A673 (cell line): Measurements from ENCODE around the gene MYO5A. TPM values are rescaled to one million over a fixed set of nuclear protein-coding genes. Genes with fewer than 3 reads are reported as not detected.
"Not testable (repeated sequence)": the region's sequence is repeated elsewhere in the genome, so short reads cannot be mapped to it uniquely, and the experiment has no call there.

Experiments
- BruUV-seq: library from RNA; stranded (reverse); fragments of 400-500 nt; replicated peaks from 2 replicates; lab custom pipeline; 2021; lab: Mats Ljungman, UMichigan
- CTCF ChIA-PET: fragments of 300-600 bp; sonication (Branson Sonifier 250); formaldehyde crosslinking; loops from one replicate; lab custom pipeline; 2022; ENCODE audit warnings: antibody characterized with exemption; lab: Charles Lee
- POLR2A ChIA-PET: fragments of 300-600 bp; sonication (Branson Sonifier 250); formaldehyde crosslinking; loops from one replicate; lab custom pipeline; 2022; ENCODE audit warnings: antibody characterized with exemption; ENCODE audit not compliant: low non-redundant PET; lab: Charles Lee
- DNase-seq: peaks from one replicate; pipeline ENCODE4 v3.0.0-alpha.2; 2015; ENCODE audit warnings: low spot score
- H3K27ac ChIP-seq: fragments of 200-600 bp; sonication (generic); 2 replicates; pipeline ENCODE4 v1.5.1; 2016; ENCODE audit warnings: mixed run types, low read depth, mild to moderate bottlenecking, mixed read lengths, antibody characterized with exemption, low read length; ENCODE audit not compliant: poor library complexity, severe bottlenecking
- H3K27me3 ChIP-seq: fragments of 200-600 bp; sonication (generic); replicated peaks from 2 replicates; pipeline ENCODE4 v1.6.1; 2017; ENCODE audit warnings: mixed run types, low read depth, mild to moderate bottlenecking, mixed read lengths, antibody characterized with exemption, low read length; ENCODE audit not compliant: insufficient read depth, poor library complexity
- H3K36me3 ChIP-seq: fragments of 200-600 bp; sonication (generic); 2 replicates; pipeline ENCODE4 v1.6.1; 2016; ENCODE audit warnings: mixed run types, mild to moderate bottlenecking, mixed read lengths, antibody characterized with exemption, low read length; ENCODE audit not compliant: insufficient read depth, poor library complexity, severe bottlenecking
- H3K4me1 ChIP-seq: fragments of 200-600 bp; sonication (generic); 2 replicates; pipeline ENCODE4 v1.6.1; 2017; ENCODE audit warnings: mixed run types, mild to moderate bottlenecking, mixed read lengths, antibody characterized with exemption, low read length; ENCODE audit not compliant: insufficient read depth, poor library complexity, severe bottlenecking
- H3K4me3 ChIP-seq: fragments of 200-600 bp; sonication (generic); 2 replicates; pipeline ENCODE4 v1.5.1; 2016; ENCODE audit warnings: low read depth, mixed run types, mild to moderate bottlenecking, mixed read lengths, low read length; ENCODE audit not compliant: poor library complexity, severe bottlenecking
- H3K9me3 ChIP-seq: fragments of 200-600 bp; sonication (generic); 2 replicates; pipeline ENCODE4 v1.6.1; 2016; ENCODE audit warnings: mixed run types, low read depth, mild to moderate bottlenecking, mixed read lengths, antibody characterized with exemption, low read length; ENCODE audit not compliant: poor library complexity, severe bottlenecking
- EZH2 ChIP-seq: fragments of 200-600 bp; sonication (generic); IDR thresholded peaks from 2 replicates; pipeline ENCODE4 v1.6.1; 2017; ENCODE audit warnings: borderline replicate concordance, low read depth, mild to moderate bottlenecking, mixed read lengths, antibody characterized with exemption, low read length; ENCODE audit not compliant: poor library complexity, severe bottlenecking
- intact Hi-C: fragments of 100-400 bp; cut with micrococcal nuclease; formaldehyde crosslinking; loops from one replicate; pipeline ENCODE4 v1.10.0; 2022; ENCODE audit not compliant: unreplicated experiment
- total RNA-seq: library from RNA; stranded (reverse); gene quantifications from 2 replicates; pipeline ENCODE4 v1.2.3, GENCODE V29; 2021
- TF ChIP-seq, protein P1 (sequence below): fragments of 300-800, 200-600 bp; sonication (generic); conservative IDR thresholded peaks from 2 replicates; pipeline ENCODE4 v1.5.1; 2017; ENCODE audit warnings: low read depth, mild to moderate bottlenecking, antibody characterized with exemption, low read length, moderate library complexity, mixed read lengths

MYO5A gene
- total RNA-seq, 1 experiment from 2014 or later = 16.8 TPM

DNA sequence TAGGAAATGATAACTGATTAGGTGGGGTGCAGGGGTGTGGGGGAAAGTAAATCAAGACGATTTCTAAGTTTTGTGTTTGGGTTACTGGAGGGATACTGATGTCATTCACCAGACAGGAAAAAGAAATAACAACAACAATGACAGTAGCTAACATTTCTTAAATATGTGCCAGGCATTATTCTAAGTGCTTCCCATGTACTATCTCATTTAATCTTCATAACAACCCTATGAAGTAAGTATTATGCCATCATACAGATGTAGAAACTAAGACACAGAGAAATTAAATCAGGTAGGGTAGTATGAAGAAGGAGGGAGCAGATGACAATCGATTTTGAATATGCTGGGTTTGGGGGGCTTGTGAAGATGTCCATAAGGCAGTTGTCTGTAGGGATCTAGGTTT is 13.3 kb downstream of the MYO5A start:
- BruUV-seq = no TSS peak
- Histone ChIP-seq H3K4me1 (peaks cover 8% of the 10 kb centered on the region), H3K36me3 (no peaks in the 10 kb centered on the region), H3K4me3 (no peak overlapping the region), H3K27me3 (no peaks in the 10 kb centered on the region), H3K27ac (no peak overlapping the region), H3K9me3 (no peaks in the 10 kb centered on the region)
- intact Hi-C loops = no loop called here
- DNase-seq = no peak
- ChIA-PET POLR2A (no interaction called here), CTCF (no interaction called here)
- no peak for TF ChIP-seq EZH2
- TF ChIP-seq, protein P1, sequence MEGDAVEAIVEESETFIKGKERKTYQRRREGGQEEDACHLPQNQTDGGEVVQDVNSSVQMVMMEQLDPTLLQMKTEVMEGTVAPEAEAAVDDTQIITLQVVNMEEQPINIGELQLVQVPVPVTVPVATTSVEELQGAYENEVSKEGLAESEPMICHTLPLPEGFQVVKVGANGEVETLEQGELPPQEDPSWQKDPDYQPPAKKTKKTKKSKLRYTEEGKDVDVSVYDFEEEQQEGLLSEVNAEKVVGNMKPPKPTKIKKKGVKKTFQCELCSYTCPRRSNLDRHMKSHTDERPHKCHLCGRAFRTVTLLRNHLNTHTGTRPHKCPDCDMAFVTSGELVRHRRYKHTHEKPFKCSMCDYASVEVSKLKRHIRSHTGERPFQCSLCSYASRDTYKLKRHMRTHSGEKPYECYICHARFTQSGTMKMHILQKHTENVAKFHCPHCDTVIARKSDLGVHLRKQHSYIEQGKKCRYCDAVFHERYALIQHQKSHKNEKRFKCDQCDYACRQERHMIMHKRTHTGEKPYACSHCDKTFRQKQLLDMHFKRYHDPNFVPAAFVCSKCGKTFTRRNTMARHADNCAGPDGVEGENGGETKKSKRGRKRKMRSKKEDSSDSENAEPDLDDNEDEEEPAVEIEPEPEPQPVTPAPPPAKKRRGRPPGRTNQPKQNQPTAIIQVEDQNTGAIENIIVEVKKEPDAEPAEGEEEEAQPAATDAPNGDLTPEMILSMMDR = no peak

DNA sequence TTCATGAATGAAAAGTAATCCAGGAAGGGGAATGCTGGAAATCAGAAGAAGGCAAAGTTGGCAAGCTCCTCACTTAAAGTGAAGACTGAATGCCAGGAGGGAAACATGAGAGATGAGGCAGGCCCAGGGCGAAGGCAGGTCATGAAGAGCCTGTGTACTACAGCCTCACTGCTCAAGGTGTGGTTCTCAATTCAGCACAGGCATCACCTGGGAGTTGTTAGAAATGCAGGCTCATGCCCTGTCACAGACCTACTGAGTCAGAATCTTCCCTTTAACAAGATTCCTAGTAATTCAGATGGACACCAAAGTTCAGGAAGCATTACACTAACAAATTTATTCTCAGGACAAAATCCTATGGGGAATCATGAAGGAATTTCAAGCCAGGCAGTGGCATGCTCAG is 14.2 kb downstream of the MYO5A start:
- BruUV-seq = no TSS peak
- POLR2A ChIA-PET = no interaction called here

DNA sequence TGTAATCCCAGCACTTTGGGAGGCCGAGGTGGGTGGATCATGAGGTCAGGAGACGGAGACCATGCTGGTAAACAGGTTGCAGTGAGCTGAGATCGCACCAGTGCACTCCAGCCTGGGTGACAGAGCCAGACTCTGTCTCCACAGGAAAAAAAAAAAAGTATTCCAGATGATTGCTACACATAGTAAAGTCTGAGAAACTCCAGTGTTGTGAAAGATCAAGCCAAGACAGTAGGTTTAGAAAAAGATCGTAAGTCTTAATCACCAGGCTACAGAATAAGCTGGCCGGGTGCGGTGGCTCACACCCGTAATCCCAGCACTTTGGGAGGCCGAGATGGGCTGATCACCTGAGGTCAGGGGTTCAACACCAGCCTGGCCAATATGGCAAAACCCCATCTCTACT is 15.8 kb downstream of the MYO5A start:
- DNase-seq, H3K36me3 ChIP-seq, intact Hi-C loops, POLR2A ChIA-PET, CTCF ChIA-PET, H3K4me3 ChIP-seq, H3K27me3 ChIP-seq, BruUV-seq, H3K27ac ChIP-seq, H3K9me3 ChIP-seq, H3K4me1 ChIP-seq: not testable (repeated sequence)

More for the DNA sequence above, 14.2 kb downstream of the MYO5A start:
- H3K36me3 ChIP-seq = no peaks in the 10 kb centered on the region
- TF ChIP-seq, protein P1 = no peak
- no peak for TF ChIP-seq EZH2
- no peaks in the 10 kb centered on the region for H3K9me3 ChIP-seq
- DNase-seq = no peak
- H3K27me3 ChIP-seq = no peaks in the 10 kb centered on the region
- H3K4me3 ChIP-seq = no peak overlapping the region
- H3K4me1 ChIP-seq = peaks cover 8% of the 10 kb centered on the region
- CTCF ChIA-PET = no interaction called here
- H3K27ac ChIP-seq = no peak overlapping the region
- intact Hi-C loops = no loop called here

DNA sequence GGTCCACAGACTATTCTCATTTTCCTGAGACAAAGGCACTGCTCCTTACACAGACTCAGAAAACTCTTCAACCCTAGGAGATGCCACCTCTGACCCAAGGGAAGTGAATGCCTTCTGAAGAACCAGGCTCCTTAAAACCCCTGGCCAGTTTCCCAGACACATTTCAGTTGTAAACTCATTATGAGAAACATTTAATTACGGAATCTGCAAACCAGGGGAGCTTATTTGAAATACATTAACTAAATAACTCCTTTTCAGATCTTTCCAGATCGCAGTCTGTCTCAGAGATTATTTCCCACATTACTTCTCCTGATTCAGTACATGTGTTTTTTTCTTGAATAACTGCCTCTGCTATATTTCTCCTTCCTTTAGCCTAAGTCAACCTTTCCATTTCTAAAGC is 17.6 kb downstream of the MYO5A start:
- TF ChIP-seq, protein P1 = no peak
- no peak for TF ChIP-seq EZH2
- no peaks in the 10 kb centered on the region for H3K9me3 ChIP-seq
- H3K4me1 ChIP-seq = peaks cover 8% of the 10 kb centered on the region
- BruUV-seq = no TSS peak
- no peaks in the 10 kb centered on the region for H3K36me3 ChIP-seq
- no peaks in the 10 kb centered on the region for H3K27me3 ChIP-seq
- intact Hi-C loops = no loop called here
- ChIA-PET POLR2A (no interaction called here), CTCF (no interaction called here)
- peak; percentile 22 for DNase-seq
- no peak overlapping the region for H3K4me3 ChIP-seq
- no peak overlapping the region for H3K27ac ChIP-seq
